A204.1 (cell line): ENCODE measurements around the gene DPPA2.

Experiments used
- FAIRE-seq: peaks from 2 replicates; lab custom pipeline; 2012; peaks lifted over from hg19 to GRCh38; lab: Jason Lieb, UNC

The DPPA2 gene

GRCh38 chr3:109325109-109325508 lies 8.8 kb upstream of the DPPA2 start:
- no peak for FAIRE-seq

- no peak for FAIRE-seq
Observed at GRCh38 chr3:109313061-109313460, 3.3 kb downstream of the DPPA2 start.

GRCh38 chr3:109297496-109297895 lies 18.8 kb downstream of the DPPA2 start:
- FAIRE-seq, result no peak

DNA sequence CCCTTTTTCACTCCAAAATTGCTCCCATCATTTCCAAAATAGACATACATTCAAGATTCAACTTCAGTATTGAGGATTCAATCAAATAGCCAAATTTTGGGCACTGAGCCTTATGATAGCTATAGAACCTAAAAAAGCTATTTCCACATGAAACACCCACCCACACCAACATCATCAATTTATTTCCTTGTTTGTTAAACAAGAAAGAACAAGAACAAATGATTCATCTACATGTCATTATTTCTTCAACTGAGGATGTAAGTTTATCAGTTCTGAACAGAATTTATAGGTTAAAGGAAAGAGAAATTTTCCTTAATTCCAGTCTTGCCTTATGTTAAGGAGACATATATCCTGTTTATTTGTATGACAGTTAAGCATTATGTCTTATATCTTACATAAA lies 32.2 kb downstream of the DPPA2 start:
- FAIRE-seq, result no peak

DNA sequence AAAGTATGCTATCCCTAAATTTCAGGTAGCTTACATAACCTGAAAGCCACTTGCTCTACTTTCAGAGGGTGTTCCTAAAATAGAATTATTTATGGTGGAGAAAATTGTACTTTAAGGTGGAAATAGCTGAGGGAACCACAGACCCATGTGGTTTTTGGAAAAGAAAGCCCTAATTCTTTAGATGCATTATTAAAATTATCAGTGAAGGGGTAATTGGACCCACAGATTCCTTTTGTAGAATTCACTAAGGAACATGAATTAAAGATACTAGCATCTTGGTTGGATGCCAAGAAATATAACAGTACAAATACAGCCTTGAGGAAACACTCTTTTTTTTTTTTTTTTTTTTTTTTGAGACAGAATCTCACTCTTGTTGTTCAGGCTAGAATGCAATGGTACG lies 37.8 kb downstream of the DPPA2 start:
- no peak for FAIRE-seq

- FAIRE-seq, result no peak
Observed at GRCh38 chr3:109278141-109278540, 38.2 kb downstream of the DPPA2 start.

DNA sequence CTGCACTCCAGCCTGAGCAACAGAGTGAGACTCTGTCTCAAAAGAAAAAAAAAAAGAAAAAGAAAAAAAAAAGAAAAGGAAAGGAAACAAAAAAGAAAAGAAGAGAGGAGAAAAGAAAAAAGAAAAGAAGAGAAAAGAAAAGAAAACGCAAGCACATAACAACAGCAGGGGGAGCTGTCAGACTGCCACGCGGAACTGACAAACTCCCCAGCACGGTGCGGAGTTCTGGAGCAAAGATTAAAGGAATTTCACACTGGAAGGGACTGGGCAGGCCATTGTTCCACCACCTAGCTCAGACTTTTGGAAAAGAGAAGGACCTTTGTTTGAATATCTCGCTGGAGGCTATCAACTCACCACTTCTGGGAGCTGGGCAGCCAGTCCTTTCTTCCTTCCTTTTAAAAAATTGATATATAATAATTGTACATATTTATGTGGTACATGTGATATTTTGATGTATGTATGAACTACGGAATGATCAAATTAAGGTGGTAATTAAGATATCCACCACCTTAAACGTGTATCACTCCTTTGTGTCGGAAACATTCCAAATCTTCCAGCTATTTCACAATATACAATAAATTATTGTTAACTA lies 40.5 kb downstream of the DPPA2 start:
- FAIRE-seq, result peak; percentile 70

- no peak for FAIRE-seq
Observed at GRCh38 chr3:109270779-109271178, 45.5 kb downstream of the DPPA2 start.

- no peak for FAIRE-seq
Observed at GRCh38 chr3:109269577-109270275, 46.6 kb downstream of the DPPA2 start.

GRCh38 chr3:109268181-109268580 lies 48.1 kb downstream of the DPPA2 start:
- no peak for FAIRE-seq

DNA sequence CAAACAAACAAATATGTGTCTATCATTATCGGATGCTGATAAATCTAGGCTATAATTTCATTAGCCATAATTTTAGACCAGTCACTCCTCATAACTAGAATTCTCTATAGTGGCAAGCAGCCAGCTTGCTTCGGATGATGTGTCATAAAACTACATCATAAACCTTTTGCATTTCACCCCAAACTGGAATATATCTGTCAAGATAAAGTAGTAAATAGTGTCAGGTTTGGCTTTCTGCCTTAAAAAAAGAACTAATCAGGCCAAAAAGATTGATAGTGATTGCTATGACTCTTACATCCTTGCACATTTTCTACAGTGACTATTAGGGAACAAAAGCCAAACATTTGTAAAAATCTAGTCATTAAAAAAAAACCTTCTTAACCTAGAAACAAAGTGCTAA lies 51.0 kb downstream of the DPPA2 start:
- no peak for FAIRE-seq

DNA sequence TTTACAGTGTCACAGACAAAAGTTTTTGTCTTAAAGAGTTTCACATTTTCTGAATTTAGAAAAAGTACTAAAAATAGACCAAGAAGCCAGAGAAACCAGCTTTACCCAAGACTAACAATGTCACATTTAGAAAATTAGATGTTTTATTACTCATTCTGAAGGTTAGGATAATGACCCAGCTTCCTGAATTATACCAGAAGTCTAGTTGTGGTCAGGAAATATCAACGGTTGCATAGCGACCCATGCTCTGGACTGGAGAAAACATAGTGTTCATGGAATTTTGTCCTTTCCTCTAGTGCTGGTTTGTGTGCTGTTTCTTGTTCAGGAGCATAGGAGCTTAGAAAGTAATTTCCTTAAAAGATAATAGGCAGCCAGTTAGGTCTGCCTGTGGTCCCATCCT lies 59.0 kb downstream of the DPPA2 start:
- no peak for FAIRE-seq

DNA sequence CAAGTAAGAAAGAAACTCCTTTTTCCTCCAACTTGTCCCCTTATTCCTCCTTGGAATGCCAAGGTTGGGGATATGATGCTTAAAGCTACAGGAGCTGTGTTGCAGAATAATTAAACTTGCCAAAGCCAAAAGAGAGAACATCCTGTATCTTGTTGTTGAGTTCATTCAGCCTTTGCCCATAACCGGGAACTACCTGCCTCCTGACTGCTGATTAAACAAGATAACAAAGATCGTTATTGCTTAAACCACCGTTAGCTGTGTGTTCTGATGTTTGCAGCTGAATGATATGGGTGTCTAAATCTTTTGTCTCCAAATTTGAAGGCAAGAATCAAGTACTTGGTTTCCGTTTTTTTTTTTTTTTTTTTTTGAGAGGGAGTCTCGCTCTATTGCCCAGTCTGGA lies 61.5 kb downstream of the DPPA2 start:
- FAIRE-seq, result no peak

DNA sequence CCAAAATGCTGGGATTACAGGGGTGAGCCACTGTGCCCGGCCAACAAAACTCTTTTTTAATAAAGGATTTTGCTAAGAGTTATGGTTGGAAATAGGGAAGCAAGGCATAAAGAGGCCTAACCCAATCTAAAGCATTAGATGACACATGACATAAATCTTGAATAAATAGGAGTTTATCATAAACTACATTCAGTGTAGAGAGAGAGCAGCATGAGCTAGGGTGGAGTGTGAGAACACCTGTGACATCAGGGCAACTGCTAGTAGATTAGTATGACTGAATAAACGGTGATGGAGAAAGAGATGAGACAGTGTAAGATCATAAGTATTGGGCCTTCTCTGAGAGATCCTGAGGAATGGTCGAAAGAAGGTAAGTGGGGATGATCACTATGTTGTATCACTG lies 63.7 kb downstream of the DPPA2 start:
- FAIRE-seq, result no peak
